ENCODE results near the gene FOXB1. TPM values are rescaled to one million over a fixed set of nuclear protein-coding genes. Genes with fewer than 3 reads are reported as not detected.

Gene FOXB1
- total and polyA plus RNA-seq, 9 donors, result 0.24 TPM; not detected in 8

- Histone ChIP-seq H3K27ac (no peak overlapping the region), H3K4me1 (ENCODE audit: insufficient read depth) (peaks cover 10% of the 10 kb centered on the region), H3K27me3 (no peaks in the 10 kb centered on the region), H3K36me3 (no peaks in the 10 kb centered on the region), H3K9me3 (no peaks in the 10 kb centered on the region), H3K4me3 (no peak overlapping the region)
- DNase-seq, result no peak
- intact Hi-C loops (cut with DNase I), result no loop called here
- TF ChIP-seq POLR2A (IDR thresholded peaks at IDR 0.05) (no peak), CTCF (IDR thresholded peaks at IDR 0.05) (no peak), EP300 (IDR thresholded peaks at IDR 0.05) (no peak)
- WGBS, 3 donors, result 47 to 63% (median 54%) methylated on average over 3 of the region's 3 CpGs
Observed at GRCh38 chr15:60022379-60022741, 18.2 kb downstream of the FOXB1 start.

GRCh38 chr15:60026555-60026954, 22.4 kb downstream of the FOXB1 start:
- no peak for TF ChIP-seq EP300 (IDR thresholded peaks at IDR 0.05)
- no peak for TF ChIP-seq POLR2A (IDR thresholded peaks at IDR 0.05)
- no peak for TF ChIP-seq CTCF (IDR thresholded peaks at IDR 0.05)
- Histone ChIP-seq H3K36me3 (no peaks in the 10 kb centered on the region), H3K4me1 (ENCODE audit: insufficient read depth) (peaks cover 10% of the 10 kb centered on the region), H3K27me3 (no peaks in the 10 kb centered on the region), H3K27ac (no peak overlapping the region), H3K9me3 (no peaks in the 10 kb centered on the region), H3K4me3 (no peak overlapping the region)
- WGBS, 3 donors, result 10 to 32% (median 26%) methylated on average over 2 of the region's 2 CpGs
- DNase-seq, result peak in 4 of 5 donors; percentile 25 to 47 (median 32)
- intact Hi-C loops (cut with DNase I), result no loop called here

- no peak for TF ChIP-seq CTCF (IDR thresholded peaks at IDR 0.05)
- Histone ChIP-seq H3K27me3 (no peaks in the 10 kb centered on the region), H3K27ac (no peak overlapping the region), H3K4me3 (no peak overlapping the region), H3K9me3 (no peaks in the 10 kb centered on the region), H3K4me1 (ENCODE audit: insufficient read depth) (no peaks in the 10 kb centered on the region), H3K36me3 (no peaks in the 10 kb centered on the region)
- intact Hi-C loops (cut with DNase I), result no loop called here
- 76 to 80% (median 80%) methylated on average over 3 of the region's 3 CpGs for WGBS, 3 donors
- no peak for DNase-seq
Observed at GRCh38 chr15:60035344-60035743, 31.2 kb downstream of the FOXB1 start.

GRCh38 chr15:60039316-60039715, 35.2 kb downstream of the FOXB1 start:
- Histone ChIP-seq H3K27me3 (no peaks in the 10 kb centered on the region), H3K4me3 (no peak overlapping the region), H3K27ac (no peak overlapping the region), H3K4me1 (ENCODE audit: insufficient read depth) (no peaks in the 10 kb centered on the region), H3K36me3 (no peaks in the 10 kb centered on the region), H3K9me3 (no peaks in the 10 kb centered on the region)
- no peak for TF ChIP-seq EP300 (IDR thresholded peaks at IDR 0.05)
- TF ChIP-seq CTCF (IDR thresholded peaks at IDR 0.05), result no peak
- no peak for TF ChIP-seq POLR2A (IDR thresholded peaks at IDR 0.05)
- no peak for DNase-seq
- WGBS, 3 donors, result 62 to 71% (median 65%) methylated on average over 3 of the region's 3 CpGs
- intact Hi-C loops (cut with DNase I), result no loop called here
